MM.1S (cell line): Measurements from ENCODE around the gene IFNL3.
"Not testable (repeated sequence)": the region's sequence is repeated elsewhere in the genome, so short reads cannot be mapped to it uniquely, and the experiment has no call there.

ENCODE experiments used
- EZH2phosphoT487 ChIP-seq: fragments of 300-600 bp; sonication (generic); IDR thresholded peaks from 2 replicates; pipeline ENCODE4 v1.6.1; 2018; ENCODE audit warnings: antibody characterized with exemption, low read length
- TF ChIP-seq, protein P1 (sequence below): fragments of 300-600 bp; sonication (generic); IDR thresholded peaks from 2 replicates; pipeline ENCODE4 v1.5.1; 2016; ENCODE audit warnings: antibody characterized with exemption, low read length, mixed read lengths

GRCh38 chr19:39243741-39244140 lies 1.1 kb downstream of the IFNL3 start:
- TF ChIP-seq, protein P1, sequence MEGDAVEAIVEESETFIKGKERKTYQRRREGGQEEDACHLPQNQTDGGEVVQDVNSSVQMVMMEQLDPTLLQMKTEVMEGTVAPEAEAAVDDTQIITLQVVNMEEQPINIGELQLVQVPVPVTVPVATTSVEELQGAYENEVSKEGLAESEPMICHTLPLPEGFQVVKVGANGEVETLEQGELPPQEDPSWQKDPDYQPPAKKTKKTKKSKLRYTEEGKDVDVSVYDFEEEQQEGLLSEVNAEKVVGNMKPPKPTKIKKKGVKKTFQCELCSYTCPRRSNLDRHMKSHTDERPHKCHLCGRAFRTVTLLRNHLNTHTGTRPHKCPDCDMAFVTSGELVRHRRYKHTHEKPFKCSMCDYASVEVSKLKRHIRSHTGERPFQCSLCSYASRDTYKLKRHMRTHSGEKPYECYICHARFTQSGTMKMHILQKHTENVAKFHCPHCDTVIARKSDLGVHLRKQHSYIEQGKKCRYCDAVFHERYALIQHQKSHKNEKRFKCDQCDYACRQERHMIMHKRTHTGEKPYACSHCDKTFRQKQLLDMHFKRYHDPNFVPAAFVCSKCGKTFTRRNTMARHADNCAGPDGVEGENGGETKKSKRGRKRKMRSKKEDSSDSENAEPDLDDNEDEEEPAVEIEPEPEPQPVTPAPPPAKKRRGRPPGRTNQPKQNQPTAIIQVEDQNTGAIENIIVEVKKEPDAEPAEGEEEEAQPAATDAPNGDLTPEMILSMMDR: not testable (repeated sequence)
- TF ChIP-seq EZH2phosphoT487: not testable (repeated sequence)
